Astrocyte of the spinal cord (primary cell): ENCODE results near the gene LARP6.

Experiments
- DNase-seq: peaks from one replicate; pipeline ENCODE4 v3.0.0; 2011; ENCODE audit warnings: low read depth, low spot score
- H3K4me3 ChIP-seq: 2 replicates; pipeline ENCODE4 v1.5.1; 2011; ENCODE audit warnings: low read depth, mild to moderate bottlenecking, low read length, moderate library complexity
- in situ Hi-C: cut with HindIII; loops from 2 replicates; pipeline ENCODE4 v1.10.0; 2017; ENCODE audit warnings: low sequenced_read_pairs
- TF ChIP-seq, protein P1 (sequence below): IDR thresholded peaks from 2 replicates; pipeline ENCODE4 v1.5.1; 2012; ENCODE audit warnings: low read depth, mild to moderate bottlenecking, low read length, inconsistent platforms

Gene LARP6

DNA sequence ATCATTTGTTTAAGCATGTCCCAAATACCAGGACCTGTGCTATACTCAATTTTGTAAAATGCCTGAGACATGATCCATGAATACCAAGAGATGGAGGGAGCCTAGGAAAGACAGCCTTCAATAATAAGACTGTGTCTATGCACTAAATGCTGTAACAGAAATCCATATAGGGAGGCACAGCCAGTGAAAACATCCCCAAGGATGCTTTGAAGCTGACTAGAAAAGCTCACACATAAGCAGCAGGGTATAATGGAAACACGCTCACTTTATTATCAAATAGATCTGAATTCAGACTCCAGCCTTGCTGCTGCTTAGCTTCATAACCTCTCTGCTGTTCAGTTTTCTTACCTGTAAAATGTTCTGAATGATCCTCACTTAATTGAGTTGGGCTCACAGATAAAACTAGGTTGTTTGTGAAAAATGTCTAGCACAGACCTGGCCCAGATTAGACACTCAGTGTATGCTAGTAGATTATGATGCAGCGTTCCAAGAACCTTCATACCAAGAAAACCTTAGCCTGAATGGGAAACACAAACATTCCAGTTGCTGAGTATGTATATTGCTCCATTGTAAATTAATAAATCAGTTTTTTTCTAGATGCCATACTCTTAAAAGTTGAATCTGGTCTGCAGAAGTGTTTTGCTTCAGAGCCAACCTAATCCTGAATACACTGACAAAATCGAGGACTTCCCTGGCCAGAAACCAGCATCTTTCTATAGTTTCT is 3.8 kb upstream of the LARP6 start:
- DNase-seq: peak; percentile 47
- TF ChIP-seq, protein P1, sequence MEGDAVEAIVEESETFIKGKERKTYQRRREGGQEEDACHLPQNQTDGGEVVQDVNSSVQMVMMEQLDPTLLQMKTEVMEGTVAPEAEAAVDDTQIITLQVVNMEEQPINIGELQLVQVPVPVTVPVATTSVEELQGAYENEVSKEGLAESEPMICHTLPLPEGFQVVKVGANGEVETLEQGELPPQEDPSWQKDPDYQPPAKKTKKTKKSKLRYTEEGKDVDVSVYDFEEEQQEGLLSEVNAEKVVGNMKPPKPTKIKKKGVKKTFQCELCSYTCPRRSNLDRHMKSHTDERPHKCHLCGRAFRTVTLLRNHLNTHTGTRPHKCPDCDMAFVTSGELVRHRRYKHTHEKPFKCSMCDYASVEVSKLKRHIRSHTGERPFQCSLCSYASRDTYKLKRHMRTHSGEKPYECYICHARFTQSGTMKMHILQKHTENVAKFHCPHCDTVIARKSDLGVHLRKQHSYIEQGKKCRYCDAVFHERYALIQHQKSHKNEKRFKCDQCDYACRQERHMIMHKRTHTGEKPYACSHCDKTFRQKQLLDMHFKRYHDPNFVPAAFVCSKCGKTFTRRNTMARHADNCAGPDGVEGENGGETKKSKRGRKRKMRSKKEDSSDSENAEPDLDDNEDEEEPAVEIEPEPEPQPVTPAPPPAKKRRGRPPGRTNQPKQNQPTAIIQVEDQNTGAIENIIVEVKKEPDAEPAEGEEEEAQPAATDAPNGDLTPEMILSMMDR: no peak
- no peak overlapping the region for H3K4me3 ChIP-seq
- in situ Hi-C loops: no loop called here

DNA sequence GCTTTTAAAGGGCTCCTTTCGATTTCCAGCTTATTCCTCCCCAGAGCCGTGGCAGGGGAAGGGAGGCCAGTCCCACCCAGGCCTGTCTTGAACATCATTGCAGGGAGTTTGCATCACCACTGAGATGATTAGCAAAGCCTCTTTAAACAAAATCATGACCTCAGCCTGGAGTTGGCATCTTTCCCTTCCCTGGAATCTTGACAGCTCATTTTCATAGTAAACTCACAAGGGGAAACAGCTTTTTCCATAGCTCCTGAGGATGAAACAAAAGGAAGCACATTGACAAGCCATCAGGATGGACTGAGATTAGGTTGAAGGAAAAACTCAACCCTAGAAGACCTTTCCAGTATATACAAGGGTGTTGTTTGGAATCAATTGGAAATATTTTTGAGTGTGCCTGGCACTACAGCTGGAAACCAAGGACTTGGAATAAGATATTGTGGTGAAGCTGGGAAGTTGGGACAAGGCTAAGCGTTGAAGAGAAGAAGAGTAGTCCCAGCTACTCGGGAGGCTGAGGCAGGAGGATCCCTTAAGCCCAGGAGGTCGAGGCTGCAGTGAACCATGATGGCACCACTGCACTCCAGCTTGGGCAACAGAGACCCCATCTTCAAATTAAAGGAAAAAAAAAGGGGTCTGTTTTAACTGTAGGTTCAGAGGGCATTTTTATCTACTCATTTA is 3.1 kb upstream of the LARP6 start:
- in situ Hi-C loops: no loop called here
- TF ChIP-seq, protein P1: no peak
- no peak overlapping the region for H3K4me3 ChIP-seq
- peak; percentile 98 for DNase-seq

DNA sequence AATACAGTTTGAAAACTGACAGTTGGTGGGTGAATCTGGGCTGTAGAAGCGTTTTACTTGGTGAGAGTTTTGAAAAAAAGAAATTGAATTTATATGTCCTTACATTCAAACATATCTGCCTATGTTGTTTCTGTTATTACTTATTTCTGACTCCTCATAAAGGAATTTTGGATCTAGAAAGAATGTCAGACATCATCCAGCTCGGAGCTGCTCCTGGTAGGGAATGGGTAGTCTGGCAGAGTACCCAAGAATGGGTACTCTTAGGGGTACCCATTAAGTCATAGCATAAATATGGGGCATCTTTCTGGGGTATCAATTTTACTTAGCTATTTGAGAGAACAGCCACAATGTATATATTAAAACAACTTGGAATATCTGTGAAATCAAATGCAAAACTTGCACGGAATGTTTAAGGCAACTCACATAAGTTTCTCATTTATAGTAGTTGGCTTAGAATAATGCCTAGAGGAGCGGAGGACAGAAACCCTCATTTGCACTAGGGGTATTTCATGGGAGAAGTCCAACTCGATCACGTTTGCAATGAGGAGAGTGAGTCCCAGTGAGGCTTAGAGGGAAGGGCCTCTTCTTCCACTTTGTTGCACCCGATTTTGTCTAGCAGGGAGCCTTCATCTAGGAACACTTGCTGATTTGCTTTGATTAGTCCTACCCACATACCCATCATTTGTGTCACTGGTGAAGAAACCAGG is 2.4 kb upstream of the LARP6 start:
- no peak overlapping the region for H3K4me3 ChIP-seq
- peak; percentile 35 for DNase-seq
- TF ChIP-seq, protein P1: no peak
- in situ Hi-C loops: no loop called here

DNA sequence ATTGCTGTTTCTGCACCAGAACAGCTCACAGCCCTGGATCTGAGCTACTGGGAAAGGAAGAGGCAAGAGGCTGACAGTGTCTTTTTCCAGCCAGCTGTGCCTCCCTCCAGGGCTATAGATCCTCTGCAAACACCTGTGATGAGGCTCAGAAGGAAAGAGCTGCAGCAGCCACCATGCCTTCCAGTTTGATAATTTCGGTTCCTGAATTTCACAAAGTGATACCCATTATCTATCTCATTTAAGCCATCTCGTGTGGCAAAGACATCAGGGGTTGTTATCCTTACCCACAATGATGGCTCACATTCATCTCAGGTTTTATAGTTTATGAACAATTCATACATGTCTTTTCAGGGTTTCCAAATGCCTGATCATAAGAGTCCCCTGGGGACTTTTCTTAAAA is 1.8 kb upstream of the LARP6 start:
- H3K4me3 ChIP-seq: no peak overlapping the region
- in situ Hi-C loops: no loop called here
- DNase-seq: no peak
- TF ChIP-seq, protein P1: no peak

DNA sequence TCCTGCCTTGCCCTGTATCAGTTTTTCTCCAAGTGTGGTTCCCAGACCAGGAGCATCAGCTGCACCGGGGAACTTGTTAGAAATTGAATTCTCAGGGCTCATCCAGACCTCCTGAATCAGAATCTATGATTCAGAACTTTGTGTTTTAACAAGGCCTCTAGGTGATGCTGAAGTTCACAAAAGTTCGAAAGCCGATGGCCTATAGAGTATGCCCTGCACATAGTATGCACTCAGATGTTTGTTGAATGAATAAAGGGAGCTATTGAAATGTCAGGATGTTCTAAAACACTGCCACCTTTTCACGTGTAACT is 664 bp upstream of the LARP6 start:
- in situ Hi-C loops: no loop called here
- no peak for DNase-seq
- peak overlapping the region; percentile 67 for H3K4me3 ChIP-seq
- TF ChIP-seq, protein P1: peak; percentile 17

DNA sequence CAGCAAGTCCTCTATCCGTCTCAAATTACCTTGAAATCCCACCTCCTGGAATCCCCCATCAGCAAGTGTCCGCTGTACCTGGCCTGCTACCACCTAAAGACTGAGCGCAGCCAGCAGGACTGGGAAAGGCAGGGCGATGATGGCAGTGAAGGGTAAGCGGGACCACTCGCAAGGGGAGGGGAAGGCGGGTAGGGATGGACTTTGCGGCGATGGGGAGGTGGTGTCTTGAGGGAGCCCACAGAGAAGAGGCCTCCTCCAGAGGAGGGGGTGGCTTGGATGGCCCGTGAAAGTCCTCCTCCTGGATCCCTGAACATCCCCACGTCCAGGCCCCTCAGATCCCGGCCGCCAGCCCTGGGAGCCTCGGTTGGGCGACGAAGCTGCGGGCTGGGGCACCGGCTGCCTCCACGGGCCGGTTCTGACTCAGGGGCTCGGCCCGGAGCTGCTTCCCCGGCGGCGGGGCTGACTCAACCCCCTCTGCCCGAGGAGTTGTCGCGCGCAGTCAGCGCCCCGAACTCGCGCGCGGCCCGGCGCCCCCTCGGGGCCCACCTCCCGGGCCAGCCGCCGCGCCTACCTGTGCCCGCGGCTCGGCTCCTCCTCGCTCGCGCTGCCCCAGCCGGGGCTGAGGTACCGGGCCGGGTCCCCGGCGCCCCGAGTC is 512 bp downstream of the LARP6 start:
- peak overlapping the region; percentile 67 for H3K4me3 ChIP-seq
- no peak for DNase-seq
- TF ChIP-seq, protein P1: no peak
- in situ Hi-C loops: no loop called here
